Natural killer cell (primary cell): ENCODE measurements around the gene TIPRL. TPM values are rescaled to one million over a fixed set of nuclear protein-coding genes. Genes with fewer than 3 reads are reported as not detected.

Experiments used
- ATAC-seq, 3 donors: fragments of 150-1000 bp in 2 of 3; fragments of 200-7000 bp in 1 of 3; cut with Tn5 transposase; 1 replicate in 1 of 3; 2 replicates in 2 of 3; pipeline ENCODE4 v1.10.0; 2021; ENCODE audit warnings: mild to moderate bottlenecking in 2 of 3, moderate library complexity in 2 of 3
- DNase-seq, 2 donors: peaks; one replicate each; pipeline versions ENCODE4 v3.0.0 to v3.0.0-alpha.2; 2013 to 2021; ENCODE audit warnings: mixed read lengths in 1 of 2
- H3K27ac ChIP-seq: one replicate; pipeline ENCODE4 v1.5.1; 2013; ENCODE audit warnings: mild to moderate bottlenecking, low read length
- H3K27me3 ChIP-seq: one replicate; pipeline ENCODE4 v1.6.1; 2013; ENCODE audit warnings: low read length; ENCODE audit not compliant: control insufficient read depth, insufficient read depth
- H3K36me3 ChIP-seq: one replicate; pipeline ENCODE4 v1.6.1; 2013; ENCODE audit warnings: low read length; ENCODE audit not compliant: control insufficient read depth, insufficient read depth
- H3K4me1 ChIP-seq: one replicate; pipeline ENCODE4 v1.6.1; 2013; ENCODE audit warnings: low read length; ENCODE audit not compliant: control insufficient read depth, insufficient read depth
- H3K4me3 ChIP-seq: one replicate; pipeline ENCODE4 v1.5.1; 2013; ENCODE audit warnings: low read length
- H3K9me3 ChIP-seq: one replicate; pipeline ENCODE4 v1.6.1; 2013; ENCODE audit warnings: low read length; ENCODE audit not compliant: control insufficient read depth, insufficient read depth
- H3K27ac Mint-ChIP-seq, 2 donors: one replicate each; pipeline ENCODE4 v1.8.0; 2022; ENCODE audit warnings: mild to moderate bottlenecking in 2 of 2, mixed read lengths in 2 of 2, moderate library complexity in 1 of 2
- H3K27me3 Mint-ChIP-seq, 2 donors: one replicate each; pipeline ENCODE4 v1.8.0; 2022; ENCODE audit warnings: low read depth in 2 of 2, mixed read lengths in 2 of 2
- H3K36me3 Mint-ChIP-seq: one replicate; pipeline ENCODE4 v1.8.0; 2022; ENCODE audit warnings: mixed read lengths
- H3K4me1 Mint-ChIP-seq, 2 donors: one replicate each; pipeline ENCODE4 v1.8.0; 2022; ENCODE audit warnings: mixed read lengths in 2 of 2
- H3K4me3 Mint-ChIP-seq: one replicate; pipeline ENCODE4 v1.8.0; 2022; ENCODE audit warnings: mild to moderate bottlenecking, moderate library complexity, mixed read lengths
- H3K9me3 Mint-ChIP-seq, 2 donors: one replicate each; pipeline ENCODE4 v1.8.0; 2022; ENCODE audit warnings: mixed read lengths in 2 of 2
- CTCF ChIP-seq: fragments of 200-600 bp; IDR thresholded peaks from one replicate; pipeline ENCODE4 v1.8.0; 2022; ENCODE audit warnings: antibody characterized with exemption
- WGBS: methylation state at CpG from one replicate; pipeline ENCODE4 v1.1.7; 2013; ENCODE audit warnings: missing lambda C conversion rate; ENCODE audit not compliant: insufficient coverage; 5-methylcytosine and 5-hydroxymethylcytosine counted together
- intact Hi-C: fragments of 100-400 bp; cut with micrococcal nuclease; formaldehyde crosslinking; loops from one replicate; pipeline ENCODE4 v1.14.2; 2022
- total RNA-seq, 4 donors: library from RNA; stranded (reverse); fragments of 120-200 nt in 1 of 4; gene quantifications; one replicate each; pipeline versions ENCODE4 v1.2.3 to v1.2.4, GENCODE V29; 2013 to 2022

The TIPRL gene
- total RNA-seq, 3 donors from 2014 or later (not counting 1 experiment from before 2014, with no cell fraction given) = 23.5 to 27.4 (median 25.6) TPM

DNA sequence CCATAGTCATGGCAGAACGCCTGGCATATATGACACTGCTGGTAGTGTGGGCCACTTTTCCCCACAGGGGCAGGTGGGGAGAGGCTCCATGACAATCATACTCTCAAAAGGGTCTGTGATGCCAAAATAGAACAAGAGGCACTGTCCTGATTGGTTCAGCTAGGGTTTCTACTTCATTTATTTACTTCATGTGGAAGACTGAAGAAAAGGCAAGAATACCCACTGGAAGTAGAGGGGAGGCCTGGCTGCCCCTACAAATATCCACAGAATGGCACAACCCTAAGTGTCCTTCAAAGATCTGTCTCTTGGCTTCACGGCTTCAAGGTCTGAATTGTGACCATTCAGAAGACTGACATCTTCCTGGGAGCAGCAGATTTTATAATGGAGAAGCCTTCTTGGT is 42.5 kb downstream of the TIPRL start:
- TF ChIP-seq CTCF = no peak
- DNase-seq (no peak), ATAC-seq (no peak)
- no peak overlapping the region for H3K27ac Mint-ChIP-seq
- WGBS = 100% methylated on average over 2 of the region's 2 CpGs
- H3K27me3 ChIP-seq = no peaks in the 10 kb centered on the region
- intact Hi-C loops = no loop called here
- no peaks in the 10 kb centered on the region for H3K9me3 ChIP-seq
- no peaks in the 10 kb centered on the region for H3K27me3 Mint-ChIP-seq
- no peak overlapping the region for H3K4me3 Mint-ChIP-seq
- no peaks in the 10 kb centered on the region for H3K9me3 Mint-ChIP-seq
- no peak overlapping the region for H3K27ac ChIP-seq
- H3K4me1 Mint-ChIP-seq = peaks cover 10 to 12% of the 10 kb centered on the region in 2 donors
- H3K4me1 ChIP-seq = peaks cover 8% of the 10 kb centered on the region
- no peaks in the 10 kb centered on the region for H3K36me3 Mint-ChIP-seq
- H3K36me3 ChIP-seq = no peaks in the 10 kb centered on the region
- H3K4me3 ChIP-seq = no peak overlapping the region

- H3K27me3 ChIP-seq = no peaks in the 10 kb centered on the region
- H3K4me1 ChIP-seq = peaks cover 21% of the 10 kb centered on the region
- Mint-ChIP-seq H3K27ac (no peak overlapping the region), H3K9me3 (no peaks in the 10 kb centered on the region), H3K36me3 (no peaks in the 10 kb centered on the region), H3K27me3 (no peaks in the 10 kb centered on the region), H3K4me1 (peaks cover 29 to 31% of the 10 kb centered on the region in 2 donors), H3K4me3 (no peak overlapping the region)
- no peak overlapping the region for H3K4me3 ChIP-seq
- no peaks in the 10 kb centered on the region for H3K9me3 ChIP-seq
- no peak for TF ChIP-seq CTCF
- H3K36me3 ChIP-seq = no peaks in the 10 kb centered on the region
- no peak overlapping the region for H3K27ac ChIP-seq
- no peak for ATAC-seq
- no peak for DNase-seq
- intact Hi-C loops = no loop called here
These were observed 44.5 kb downstream of the TIPRL start for GRCh38 chr1:168223261-168223660.

GRCh38 chr1:168223681-168224540 is 45.1 kb downstream of the TIPRL start:
- Mint-ChIP-seq H3K27me3 (no peaks in the 10 kb centered on the region), H3K27ac (no peak overlapping the region), H3K4me1 (peaks cover 35 to 38% of the 10 kb centered on the region in 2 donors), H3K36me3 (no peaks in the 10 kb centered on the region), H3K9me3 (no peaks in the 10 kb centered on the region), H3K4me3 (no peak overlapping the region)
- Histone ChIP-seq H3K9me3 (no peaks in the 10 kb centered on the region), H3K36me3 (no peaks in the 10 kb centered on the region), H3K27ac (no peak overlapping the region), H3K4me1 (peaks cover 24% of the 10 kb centered on the region), H3K4me3 (no peak overlapping the region), H3K27me3 (no peaks in the 10 kb centered on the region)
- ATAC-seq (no peak), DNase-seq (no peak)
- no peak for TF ChIP-seq CTCF
- intact Hi-C loops = no loop called here
